HG02981 (cell line): ENCODE results near the gene AGPAT3.
A peak's percentile ranks its signal among the peaks of the same experiment; 100 is the strongest.

ENCODE experiments used
- ATAC-seq: cut with Tn5 transposase; IDR thresholded peaks from one replicate; pipeline ENCODE4 v1.9.1; 2021; ENCODE audit warnings: mild to moderate bottlenecking, moderate library complexity; ENCODE audit not compliant: unreplicated experiment

AGPAT3 gene

DNA sequence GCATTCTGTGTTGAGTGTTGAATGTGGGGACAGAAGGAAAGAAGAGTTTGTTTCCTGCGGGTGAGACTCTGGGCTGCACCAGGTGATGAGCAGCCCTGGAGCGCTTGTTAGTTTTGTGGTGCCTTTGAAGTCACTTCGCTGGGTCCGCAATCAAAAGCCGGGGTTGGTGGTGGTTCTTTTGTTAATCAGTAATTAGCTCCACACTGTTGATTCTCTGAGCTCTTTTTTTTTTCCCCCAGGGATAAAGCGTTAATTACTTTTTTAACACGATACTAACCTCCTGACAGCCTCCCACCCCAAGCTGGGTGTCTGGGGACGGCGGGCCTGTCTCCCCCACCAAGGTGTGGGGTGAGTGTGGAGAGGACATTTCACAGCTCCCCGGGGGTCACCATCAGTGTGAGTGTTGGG lies 56.6 kb downstream of the AGPAT3 start:
- ATAC-seq, result no peak

DNA sequence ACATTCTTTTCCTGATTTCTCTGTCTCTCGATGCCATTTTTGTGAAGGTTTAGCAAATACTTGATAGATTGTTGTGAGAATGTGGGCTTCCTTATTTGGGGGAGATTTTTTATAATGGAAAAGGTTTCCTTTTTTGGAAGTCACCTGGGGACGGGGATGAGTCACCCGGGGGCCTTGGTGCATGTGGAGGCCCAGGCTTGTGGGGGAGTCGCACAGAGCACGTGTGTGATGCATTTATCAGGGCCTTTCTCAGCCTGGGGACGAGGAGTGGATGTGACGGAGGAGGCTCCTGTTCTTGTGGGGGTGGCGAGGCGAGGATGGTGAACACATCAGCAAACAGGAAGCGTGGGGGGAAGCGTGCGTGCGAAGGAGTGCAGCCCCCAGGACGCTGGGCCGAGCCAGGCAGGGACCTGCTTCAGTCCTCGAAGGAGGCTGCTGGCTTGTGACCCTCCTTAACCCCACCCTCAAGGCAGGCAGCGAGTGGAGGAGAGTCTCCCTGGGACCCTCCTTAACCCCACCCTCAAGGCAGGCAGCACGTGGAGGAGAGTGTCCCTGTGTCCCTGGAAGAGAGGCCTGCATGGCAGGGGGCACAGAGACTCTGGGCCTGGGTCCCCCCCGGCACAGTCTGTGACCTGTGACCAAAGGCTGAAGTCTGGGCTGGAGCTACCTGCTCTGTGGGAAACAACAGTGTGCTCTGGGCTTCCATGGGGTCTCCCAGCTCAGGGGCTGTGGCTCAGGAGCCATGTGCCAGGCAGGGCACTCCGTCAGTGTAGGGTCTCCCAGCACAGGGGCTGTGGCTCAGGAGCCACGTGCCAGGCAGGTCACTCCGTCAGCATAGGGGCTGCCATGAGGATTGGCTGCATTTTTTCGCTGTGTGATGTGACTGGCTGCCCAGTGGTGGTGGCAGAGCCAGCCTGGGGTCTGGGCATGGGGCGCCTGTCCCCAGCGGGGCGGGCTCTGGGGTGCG lies 57.2 kb downstream of the AGPAT3 start:
- peak; percentile 44 for ATAC-seq

DNA sequence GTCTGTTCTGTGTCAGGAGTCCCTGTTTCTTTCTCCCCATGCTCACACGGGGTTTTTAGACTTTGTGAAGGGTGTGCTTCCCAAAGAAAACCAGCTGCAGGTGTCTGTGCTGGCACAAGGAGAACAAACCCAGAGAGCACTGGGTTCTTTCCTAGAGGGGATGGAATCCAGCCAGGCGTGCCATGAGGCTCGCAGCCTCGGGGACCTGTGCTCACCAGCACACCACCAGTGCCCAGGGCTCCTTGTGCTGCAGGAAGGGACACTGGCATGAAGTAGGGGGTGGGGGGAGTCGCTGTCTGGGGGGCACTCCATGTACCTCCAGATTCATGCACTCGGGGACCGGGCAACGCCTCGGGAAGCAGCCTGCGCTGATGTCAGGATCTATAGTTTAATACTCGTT lies 57.9 kb downstream of the AGPAT3 start:
- no peak for ATAC-seq

DNA sequence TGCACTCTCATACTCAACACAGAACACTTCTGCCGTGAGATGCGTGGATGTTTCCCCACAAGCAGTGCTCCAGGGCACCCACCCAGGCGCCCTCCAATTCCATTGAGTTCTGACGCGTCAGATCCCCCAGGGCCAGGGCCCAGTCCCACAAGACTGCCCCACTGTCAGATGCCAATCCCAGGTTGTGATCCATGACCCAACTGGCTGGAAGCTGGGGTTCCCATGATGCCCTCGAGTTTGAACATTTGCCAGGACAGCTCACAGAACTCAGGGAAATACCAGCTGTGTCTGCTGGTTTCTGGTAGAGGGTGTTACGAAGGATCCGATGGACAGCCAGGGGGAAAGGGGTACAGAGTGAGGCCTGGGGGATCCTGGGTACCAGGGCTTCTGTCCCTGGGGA lies 58.4 kb downstream of the AGPAT3 start:
- no peak for ATAC-seq

DNA sequence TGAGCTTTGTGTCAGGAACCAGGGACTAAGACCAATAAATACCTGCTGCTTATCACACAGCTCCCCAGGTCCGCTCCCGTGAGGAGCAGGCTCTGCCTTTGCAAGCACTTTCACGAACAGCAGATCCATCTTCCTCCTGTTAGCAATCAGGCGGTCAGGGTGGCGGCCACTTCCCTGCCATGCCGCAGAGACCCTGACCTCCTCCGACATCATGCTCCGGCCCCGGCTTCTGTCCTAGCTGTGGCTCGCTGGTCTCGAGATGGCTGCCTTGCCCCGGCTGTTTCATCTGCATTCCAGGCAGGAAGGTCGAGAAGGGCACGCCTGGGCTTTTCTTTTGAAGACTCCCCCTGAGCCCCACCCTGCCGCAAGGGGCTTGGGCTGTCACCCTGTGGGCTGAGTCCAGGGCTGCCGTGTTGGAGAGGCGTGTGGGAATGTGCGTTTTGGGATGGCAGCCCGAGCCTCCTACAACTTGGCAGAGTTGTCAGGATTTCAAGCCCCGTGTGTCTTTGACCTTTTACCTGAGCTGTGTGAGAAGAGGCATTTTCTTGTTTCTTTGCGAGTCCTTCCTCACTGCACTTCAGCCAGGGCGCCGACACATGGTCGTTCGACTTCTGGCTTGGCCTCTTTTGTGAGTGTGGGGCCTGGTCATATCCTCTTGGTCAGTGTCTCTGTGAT lies 59.5 kb downstream of the AGPAT3 start:
- ATAC-seq, result no peak

DNA sequence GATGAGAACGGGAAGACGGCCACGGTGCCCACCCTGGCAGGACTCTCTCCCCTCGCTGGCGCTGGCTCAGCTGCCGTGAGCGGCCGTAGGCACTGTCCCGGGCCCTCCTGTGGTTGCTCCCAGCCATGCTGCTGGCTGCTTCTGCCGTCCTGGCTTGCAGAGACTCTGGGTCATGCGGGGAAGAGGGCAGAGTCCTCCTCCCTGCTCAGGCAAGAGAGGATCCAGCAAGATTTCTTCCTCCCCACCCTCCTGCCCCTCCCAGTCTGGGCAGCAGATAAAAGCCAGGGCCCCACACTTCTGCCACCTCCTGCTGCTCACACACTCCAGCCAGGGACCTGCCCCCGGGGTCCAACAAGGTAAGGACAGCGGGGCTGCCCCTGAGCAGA lies 60.1 kb downstream of the AGPAT3 start:
- ATAC-seq, result no peak

DNA sequence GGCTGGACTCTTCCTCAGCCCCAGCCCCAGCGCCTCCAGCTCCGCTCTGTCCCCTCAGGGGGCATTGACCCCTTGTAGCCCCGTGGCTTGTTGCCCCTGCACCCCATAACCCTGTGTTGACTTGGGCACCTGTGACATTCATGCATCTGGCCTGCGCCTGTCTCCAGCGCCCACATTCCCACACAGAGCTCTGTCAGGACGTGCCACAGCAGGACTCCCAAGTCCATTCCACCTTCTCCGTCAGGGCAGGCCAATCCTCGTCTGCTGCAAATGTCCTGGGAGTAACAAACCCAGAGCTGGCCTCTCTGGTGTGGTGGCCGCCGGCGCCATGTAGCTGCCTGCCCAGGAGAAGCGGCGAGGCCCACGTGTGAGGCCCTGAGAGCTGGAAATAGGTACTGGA lies 60.6 kb downstream of the AGPAT3 start:
- ATAC-seq, result no peak

DNA sequence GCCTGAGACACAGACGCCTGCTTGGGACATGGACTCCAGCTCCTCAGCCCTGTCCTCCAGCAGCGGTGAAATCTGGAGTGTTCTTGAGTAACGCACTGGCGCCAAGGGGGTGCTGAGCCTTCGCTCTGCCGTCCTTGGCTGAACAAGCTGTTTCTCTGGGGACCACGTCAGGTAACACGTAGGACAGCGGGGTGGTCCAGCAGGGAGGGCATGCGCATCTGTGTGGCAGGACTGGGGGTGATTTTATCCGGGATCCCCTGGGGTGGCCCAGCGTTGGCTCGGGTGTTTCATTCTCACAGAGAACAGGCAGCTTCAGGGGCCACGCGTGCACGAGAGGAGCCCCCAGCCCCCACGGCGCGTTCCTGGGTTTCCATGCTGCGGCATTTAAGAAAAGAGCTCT lies 61.2 kb downstream of the AGPAT3 start:
- no peak for ATAC-seq

DNA sequence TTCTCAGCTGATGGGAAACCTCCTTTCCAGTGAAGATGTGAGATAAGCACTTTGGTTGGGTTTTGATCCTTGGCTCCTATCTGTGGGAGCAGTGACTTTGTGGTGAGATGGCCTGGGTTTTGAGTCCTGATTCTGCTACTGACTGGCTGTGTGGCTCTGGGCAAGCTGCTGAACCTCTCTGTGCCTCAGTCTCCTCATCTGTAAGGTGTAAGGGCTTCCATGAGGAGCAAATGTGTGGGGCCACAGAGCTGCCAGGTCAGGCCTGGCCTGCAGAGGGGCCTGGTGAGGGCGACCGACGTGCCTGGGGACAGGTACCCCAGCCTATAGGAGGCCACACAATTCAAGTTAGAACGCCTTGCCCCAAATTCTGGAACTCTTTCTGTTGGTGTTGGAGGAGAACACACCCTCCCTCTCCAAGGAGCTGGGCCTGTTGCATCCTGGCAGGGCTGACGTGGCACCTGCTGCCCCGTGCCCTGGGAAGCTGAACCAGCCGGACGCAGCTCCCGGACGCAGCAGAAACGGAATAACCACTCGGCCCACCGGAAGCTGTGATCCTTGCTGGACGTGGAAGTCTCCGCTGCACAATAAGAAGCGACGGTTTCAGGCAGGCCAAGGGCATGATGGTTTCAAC lies 62.7 kb downstream of the AGPAT3 start:
- no peak for ATAC-seq

DNA sequence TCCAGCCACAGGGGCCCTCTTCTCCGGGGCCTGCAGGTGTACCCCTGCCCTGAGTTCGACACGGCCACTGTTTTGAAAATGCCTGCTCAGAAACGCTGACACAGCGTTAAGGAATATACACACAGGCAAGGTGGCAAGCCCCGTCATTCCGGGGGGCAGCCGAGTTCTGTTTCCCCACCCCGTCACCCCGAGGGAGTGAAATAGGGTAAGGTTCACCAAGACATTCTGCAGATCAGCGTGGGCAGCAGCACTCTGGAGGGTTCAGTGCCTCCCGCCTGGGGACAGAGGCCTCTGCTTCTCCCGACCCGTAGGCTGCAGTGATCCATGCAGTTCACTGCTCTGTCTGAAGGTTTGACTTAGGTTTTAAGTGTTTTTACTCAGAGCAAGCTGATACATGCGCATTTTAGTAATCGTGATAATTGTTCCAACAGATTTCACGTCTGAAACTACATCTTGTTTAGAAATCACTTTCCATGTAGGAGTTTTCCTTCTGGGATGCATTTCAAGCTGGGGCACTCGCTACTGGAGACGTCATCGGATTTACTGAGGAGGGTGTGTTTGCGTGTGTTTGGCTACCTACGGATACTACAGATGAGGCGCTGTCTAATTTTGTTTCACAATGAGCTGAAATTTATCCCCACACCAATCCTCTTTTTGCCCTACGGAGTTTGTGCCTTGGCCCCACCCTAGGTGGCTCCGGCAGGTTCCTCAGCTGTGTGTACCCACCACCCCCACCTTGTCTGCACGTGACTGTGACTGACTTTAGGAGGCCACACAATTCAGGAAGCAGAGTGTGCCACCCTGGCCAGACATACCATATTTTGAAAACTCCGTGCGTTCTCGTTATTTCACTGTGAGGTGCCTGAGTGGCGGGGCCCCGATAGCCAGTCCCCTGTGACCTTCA lies 63.5 kb downstream of the AGPAT3 start:
- ATAC-seq, result no peak

DNA sequence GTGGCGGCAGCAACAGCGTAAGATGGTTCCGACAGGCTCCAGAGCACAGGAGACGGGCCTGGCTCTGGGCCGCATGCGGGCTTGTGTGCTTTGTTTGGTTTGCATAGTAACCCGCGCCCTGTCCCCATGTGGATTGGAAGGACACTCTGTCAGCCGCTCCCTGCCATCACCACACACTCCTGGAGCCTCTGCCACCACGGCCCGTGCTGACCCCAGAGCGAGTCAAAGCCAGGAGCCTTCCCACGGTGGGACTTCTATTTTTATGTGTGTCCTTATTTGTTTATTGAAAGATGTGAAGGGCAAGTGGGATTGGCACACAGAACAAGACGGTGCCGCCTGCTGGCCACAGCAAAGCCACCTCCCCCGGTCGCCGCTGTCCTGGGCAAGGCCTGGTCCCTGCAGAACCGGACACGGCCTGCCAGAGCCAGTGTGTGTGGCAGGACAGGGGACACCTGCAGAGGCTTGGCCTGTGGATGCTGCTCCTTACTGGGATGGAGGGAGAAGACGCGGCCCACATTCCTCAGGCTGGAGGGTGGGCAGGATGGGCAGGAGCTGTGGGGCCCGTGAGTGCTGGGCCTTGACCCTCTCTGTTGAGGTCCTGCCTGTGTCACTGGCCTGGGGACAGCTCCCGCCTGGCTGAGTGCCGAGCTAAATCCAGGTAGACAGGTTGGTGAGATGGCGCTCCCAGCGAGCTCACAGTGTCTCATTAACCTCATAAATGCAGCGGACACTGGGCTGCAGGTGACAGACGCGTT lies 64.4 kb downstream of the AGPAT3 start:
- no peak for ATAC-seq

DNA sequence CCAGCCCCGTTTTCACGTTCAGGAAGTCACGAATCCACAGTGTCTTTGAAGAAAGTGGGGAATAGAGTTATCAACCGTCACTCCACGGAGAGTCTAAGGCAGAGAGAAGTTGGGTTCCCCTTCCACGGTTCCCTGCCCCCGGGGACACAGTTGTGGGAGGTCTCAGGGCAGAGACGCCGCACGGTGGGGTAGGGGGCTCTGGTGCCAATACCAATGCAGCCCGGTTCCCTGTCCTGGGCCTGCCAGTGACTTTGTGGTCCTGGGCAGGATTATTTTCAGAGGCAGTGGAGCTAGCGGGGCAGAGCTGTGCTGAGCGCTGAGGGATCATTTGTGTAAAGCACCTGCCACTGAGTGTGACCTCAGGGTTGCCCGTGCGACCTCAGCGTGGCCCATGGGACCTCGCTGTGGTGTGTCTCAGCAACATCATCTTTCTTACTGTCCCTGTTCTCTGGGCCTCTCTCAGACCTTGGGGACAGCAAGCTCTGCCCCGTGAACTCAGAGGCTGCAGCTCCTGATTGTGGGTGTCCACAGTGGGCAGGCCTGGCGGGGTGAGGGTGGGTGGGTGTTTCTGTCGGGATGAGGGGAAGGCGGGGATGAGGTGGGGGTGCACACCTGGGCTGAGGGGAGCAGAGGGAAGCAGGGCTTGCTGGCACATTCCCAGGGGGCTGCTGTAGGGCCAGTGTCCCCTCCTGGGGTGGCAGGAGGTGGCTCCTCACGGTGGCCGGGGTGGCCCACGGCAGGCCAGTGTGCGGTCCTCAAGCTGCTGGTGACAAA lies 65.2 kb downstream of the AGPAT3 start:
- ATAC-seq, result no peak

DNA sequence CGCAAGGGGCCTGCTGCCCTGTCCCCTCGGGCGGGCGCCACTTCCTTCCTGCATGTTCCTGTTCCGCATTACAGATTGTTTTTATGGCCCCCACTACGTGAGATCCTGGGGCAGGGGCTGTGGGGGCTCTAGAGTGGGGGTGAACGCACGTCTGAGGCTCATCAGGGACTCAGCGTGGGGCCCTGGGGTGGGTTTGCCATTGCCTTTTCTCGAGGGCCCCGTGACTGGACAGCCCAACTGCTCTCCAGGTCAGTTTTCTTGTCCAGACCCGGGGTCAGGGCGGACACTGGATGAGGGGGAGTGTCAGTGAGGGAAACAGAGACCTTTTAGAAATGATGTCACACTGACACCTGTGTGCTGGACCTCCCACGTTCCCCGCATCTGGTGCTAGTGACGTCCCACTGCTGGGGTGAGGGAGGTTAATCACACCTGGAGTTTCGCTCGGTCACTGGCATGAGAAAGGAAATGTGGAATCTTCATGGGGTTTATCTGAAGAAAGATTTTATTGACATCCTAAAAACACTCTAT lies 65.9 kb downstream of the AGPAT3 start:
- ATAC-seq, result no peak

DNA sequence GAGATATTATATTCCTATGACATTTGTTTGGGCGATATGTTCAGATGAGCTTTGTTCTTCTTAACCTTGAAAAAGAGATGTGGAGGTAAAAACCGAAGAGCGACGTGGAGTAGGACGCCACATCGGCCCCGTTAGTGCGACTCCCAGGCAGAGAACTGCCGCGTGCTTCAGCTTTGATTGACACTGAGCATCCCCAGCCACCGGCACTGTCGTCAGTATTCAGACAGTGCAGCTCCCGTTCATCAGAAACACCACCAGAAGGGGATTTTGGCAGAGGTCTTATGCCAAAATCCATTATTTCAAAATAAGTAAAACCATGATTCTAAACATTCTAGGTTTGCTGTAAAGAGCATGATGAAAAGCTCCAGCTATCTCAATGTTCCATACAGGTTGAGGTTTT lies 66.5 kb downstream of the AGPAT3 start:
- no peak for ATAC-seq

DNA sequence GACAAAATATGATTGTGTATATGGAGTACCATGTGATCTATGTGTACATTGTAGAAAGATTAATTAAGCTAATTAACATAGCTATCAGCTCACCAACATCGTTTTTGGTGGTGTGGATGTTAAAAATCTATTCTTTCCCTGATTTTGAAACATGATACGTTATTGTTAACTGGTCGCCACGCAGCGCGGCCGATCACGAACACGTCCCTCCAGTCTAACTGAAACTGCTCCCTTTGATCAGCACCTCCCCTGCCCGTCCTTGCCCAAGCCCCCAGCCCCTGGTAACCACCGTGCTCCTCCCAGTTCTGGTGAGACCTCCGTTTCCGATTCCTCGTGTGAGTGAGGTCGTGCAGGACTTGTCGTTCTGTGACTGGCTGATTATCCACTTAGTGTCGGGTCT lies 67.0 kb downstream of the AGPAT3 start:
- ATAC-seq, result no peak

DNA sequence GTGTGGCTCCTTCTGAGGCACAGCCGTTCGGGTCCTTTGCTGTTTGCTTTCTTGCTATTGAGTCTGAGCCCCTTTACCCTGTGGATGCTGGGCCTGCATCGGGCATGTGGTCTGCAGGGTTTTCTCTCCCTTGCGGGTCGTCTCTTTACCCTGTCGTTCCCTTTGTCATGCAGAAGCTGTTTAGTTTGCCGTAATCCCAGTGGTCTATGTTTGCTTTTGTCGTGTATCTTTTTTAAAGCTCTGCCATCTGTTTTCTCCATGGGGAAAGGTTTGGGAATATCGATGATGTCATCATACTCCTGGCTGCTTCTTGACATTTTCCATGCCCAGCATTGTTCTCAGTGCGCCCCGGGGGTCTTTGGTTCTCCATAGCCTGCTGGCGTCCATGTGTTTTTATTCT lies 68.2 kb downstream of the AGPAT3 start:
- no peak for ATAC-seq

DNA sequence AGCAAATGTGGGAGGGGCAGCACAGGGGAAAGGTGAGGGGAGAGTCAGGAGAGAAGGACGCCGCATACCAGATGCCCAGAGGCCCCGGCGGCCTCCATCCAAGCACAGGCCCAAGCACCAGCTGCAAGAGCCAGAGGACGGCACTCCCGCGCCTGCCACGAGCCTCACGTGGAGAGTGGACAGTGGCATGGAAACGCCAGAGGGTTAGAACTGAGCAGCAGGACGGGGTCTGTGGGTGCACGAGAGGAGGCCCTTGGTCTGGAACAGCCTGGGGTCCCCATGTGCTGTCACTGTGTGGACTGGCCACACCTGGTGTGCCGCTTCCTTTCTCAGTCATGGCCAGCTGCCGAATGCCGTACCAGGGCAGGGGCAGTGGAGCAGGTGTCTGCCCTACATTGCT lies 68.7 kb downstream of the AGPAT3 start:
- ATAC-seq, result no peak

DNA sequence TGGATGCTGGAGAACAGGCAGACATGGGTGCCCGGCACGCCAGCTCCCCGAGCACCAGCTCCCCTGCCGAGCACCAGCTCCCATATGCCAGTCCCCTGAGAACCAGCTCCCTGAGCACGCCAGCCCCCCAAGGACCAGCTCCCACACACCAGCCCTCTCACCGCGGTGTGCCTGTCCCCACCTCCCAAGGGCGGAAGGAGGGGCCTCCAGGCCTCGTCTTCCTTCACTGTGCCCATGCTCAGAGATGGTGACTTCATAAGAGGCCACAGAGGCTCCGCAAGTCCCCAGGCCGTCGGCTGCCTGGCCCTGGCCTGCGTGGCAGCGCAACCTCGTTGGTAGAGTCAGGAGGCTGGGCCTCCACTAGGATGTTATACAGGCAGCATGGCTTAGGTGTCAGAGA lies 69.1 kb downstream of the AGPAT3 start:
- ATAC-seq, result no peak
